ENCODE data around the gene EIF5. TPM values are rescaled to one million over a fixed set of nuclear protein-coding genes. Genes with fewer than 3 reads are reported as not detected.
"Not testable (repeated sequence)": the region's sequence is repeated elsewhere in the genome, so short reads cannot be mapped to it uniquely, and the experiment has no call there.

Gene EIF5
- total RNA-seq, 1 donor from 2014 or later, result 133 TPM

- no peaks in the 10 kb centered on the region for H3K36me3 ChIP-seq (ENCODE audit: control insufficient read depth, insufficient read depth, low read length)
- no peak overlapping the region for H3K4me3 ChIP-seq (ENCODE audit: low read depth, low read length)
- no peak for DNase-seq (ENCODE audit: low read depth)
- FAIRE-seq, result no peak
- no peak for TF ChIP-seq CTCF (IDR thresholded peaks at IDR 0.05; ENCODE audit: insufficient read depth, low read length, severe bottlenecking)
- no peaks in the 10 kb centered on the region for H3K27me3 ChIP-seq (ENCODE audit: control insufficient read depth, insufficient read depth, low read length)
Observed at GRCh38 chr14:103353362-103353761, 19.3 kb downstream of the EIF5 start.

- no peak overlapping the region for H3K4me3 ChIP-seq (ENCODE audit: low read depth, low read length)
- no peak for TF ChIP-seq CTCF (IDR thresholded peaks at IDR 0.05; ENCODE audit: insufficient read depth, low read length, severe bottlenecking)
- no peaks in the 10 kb centered on the region for H3K27me3 ChIP-seq (ENCODE audit: control insufficient read depth, insufficient read depth, low read length)
- H3K36me3 ChIP-seq (ENCODE audit: control insufficient read depth, insufficient read depth, low read length), result no peaks in the 10 kb centered on the region
- FAIRE-seq, result no peak
- no peak for DNase-seq (ENCODE audit: low read depth)
Observed at GRCh38 chr14:103354141-103354540, 20.1 kb downstream of the EIF5 start.

GRCh38 chr14:103356024-103356682 lies 22.1 kb downstream of the EIF5 start:
- DNase-seq (ENCODE audit: low read depth), result no peak
- Histone ChIP-seq H3K36me3 (ENCODE audit: control insufficient read depth, insufficient read depth, low read length) (no peaks in the 10 kb centered on the region), H3K4me3 (ENCODE audit: low read depth, low read length) (no peak overlapping the region), H3K27me3 (ENCODE audit: control insufficient read depth, insufficient read depth, low read length) (no peaks in the 10 kb centered on the region)
- FAIRE-seq, result no peak
- TF ChIP-seq CTCF (IDR thresholded peaks at IDR 0.05; ENCODE audit: insufficient read depth, low read length, severe bottlenecking), result no peak

- H3K36me3 ChIP-seq (ENCODE audit: control insufficient read depth, insufficient read depth, low read length); H3K4me3 ChIP-seq (ENCODE audit: low read depth, low read length); FAIRE-seq; H3K27me3 ChIP-seq (ENCODE audit: control insufficient read depth, insufficient read depth, low read length); DNase-seq (ENCODE audit: low read depth): not testable (repeated sequence)
Observed at GRCh38 chr14:103357552-103357951, 23.5 kb downstream of the EIF5 start.

- TF ChIP-seq CTCF (IDR thresholded peaks at IDR 0.05; ENCODE audit: insufficient read depth, low read length, severe bottlenecking), result no peak
- Histone ChIP-seq H3K27me3 (ENCODE audit: control insufficient read depth, insufficient read depth, low read length) (no peaks in the 10 kb centered on the region), H3K4me3 (ENCODE audit: low read depth, low read length) (no peak overlapping the region), H3K36me3 (ENCODE audit: control insufficient read depth, insufficient read depth, low read length) (no peaks in the 10 kb centered on the region)
- no peak for FAIRE-seq
- DNase-seq (ENCODE audit: low read depth), result no peak
Observed at GRCh38 chr14:103360548-103360947, 26.5 kb downstream of the EIF5 start.

- DNase-seq (ENCODE audit: low read depth) (peak; percentile 99), FAIRE-seq (peak; percentile 70)
- H3K4me3 ChIP-seq (ENCODE audit: low read depth, low read length), result no peak overlapping the region
- no peaks in the 10 kb centered on the region for H3K36me3 ChIP-seq (ENCODE audit: control insufficient read depth, insufficient read depth, low read length)
- H3K27me3 ChIP-seq (ENCODE audit: control insufficient read depth, insufficient read depth, low read length), result no peaks in the 10 kb centered on the region
- no peak for TF ChIP-seq CTCF (IDR thresholded peaks at IDR 0.05; ENCODE audit: insufficient read depth, low read length, severe bottlenecking)
Observed at GRCh38 chr14:103361867-103362266, 27.8 kb downstream of the EIF5 start.

Measured in bronchial epithelial cell (primary cell).